ENCODE data around the gene KIAA1958. TPM values are rescaled to one million over a fixed set of nuclear protein-coding genes. Genes with fewer than 3 reads are reported as not detected.

Gene KIAA1958
- total and polyA plus RNA-seq, 5 donors from 2014 or later, result 0.41 to 3.1 (median 1.3) TPM

DNA sequence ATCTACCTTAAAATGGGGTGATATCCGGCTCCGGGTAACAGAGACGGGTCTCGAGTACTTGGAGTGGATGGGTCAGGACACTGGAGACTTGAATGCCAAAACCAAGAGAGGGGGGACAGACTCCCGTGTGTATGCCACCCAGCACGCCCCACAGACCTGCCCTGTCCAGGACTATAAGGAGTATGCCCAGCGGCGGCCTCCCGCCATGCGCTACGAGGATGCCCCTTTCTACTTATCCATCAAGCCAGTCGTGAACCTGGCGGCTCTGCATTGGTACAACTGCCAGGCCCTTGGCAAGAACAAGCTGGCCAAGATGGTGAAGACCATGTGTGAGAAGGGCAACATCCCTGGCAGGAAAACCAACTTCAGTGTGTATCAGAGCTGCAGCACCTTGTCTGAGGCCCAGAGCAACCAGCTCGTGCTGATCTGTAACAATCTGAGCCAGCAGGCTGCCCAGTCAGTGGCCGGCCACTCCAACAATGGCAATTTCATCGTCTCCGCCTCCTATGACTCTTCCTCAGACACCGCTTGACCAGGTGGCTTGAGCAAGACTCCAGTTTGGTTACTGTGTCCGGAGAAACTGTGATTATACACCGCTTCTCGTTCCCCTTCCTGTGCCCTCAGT lies 131.9 kb downstream of the KIAA1958 start:
- DNase-seq, result no peak
- Histone ChIP-seq H3K36me3 (ENCODE audit: control insufficient read depth, insufficient read depth, low read length) (no peaks in the 10 kb centered on the region), H3K27ac (ENCODE audit: insufficient read depth, low read length, poor library complexity, severe bottlenecking) (no peak overlapping the region), H3K4me1 (ENCODE audit: control insufficient read depth, insufficient read depth, low read length, poor library complexity, severe bottlenecking) (no peaks in the 10 kb centered on the region), H3K9me3 (ENCODE audit: control insufficient read depth in 2 of 2, low read length in 2 of 2) (no peaks in the 10 kb centered on the region), H3K27me3 (ENCODE audit: control insufficient read depth, insufficient read depth, low read length) (no peaks in the 10 kb centered on the region), H3K4me3 (ENCODE audit: low read depth, low read length) (no peak overlapping the region)
- Mint-ChIP-seq H3K4me1 (peaks cover 0 to 5% (median 3%) of the 10 kb centered on the region in 4 donors), H3K27ac (no peak overlapping the region), H3K9me3 (no peaks in the 10 kb centered on the region), H3K36me3 (peaks cover 8% of the 10 kb centered on the region), H3K27me3 (peaks cover 5% of the 10 kb centered on the region), H3K4me3 (no peak overlapping the region)
- ATAC-seq (ENCODE audit: low read depth in 2 of 2), result no peak

DNA sequence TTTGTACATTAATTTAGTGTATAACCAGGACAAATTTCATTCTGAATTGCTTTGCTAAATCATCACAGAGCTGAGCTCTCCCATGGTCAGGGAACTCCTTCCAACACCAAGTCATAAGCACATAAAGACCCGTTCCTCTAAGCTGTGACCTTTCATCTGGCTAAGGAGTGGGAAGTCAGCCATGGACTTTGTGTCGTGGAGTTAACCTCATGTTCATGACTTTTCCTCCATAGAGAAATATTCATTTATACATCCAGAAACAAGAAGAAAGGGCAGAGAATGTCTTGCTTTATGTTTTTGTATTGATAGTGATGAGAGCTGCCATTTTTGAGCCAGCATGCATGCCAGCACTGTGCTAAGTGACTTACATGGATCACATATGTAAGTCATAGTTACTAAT lies 133.8 kb downstream of the KIAA1958 start:
- Histone ChIP-seq H3K27ac (ENCODE audit: insufficient read depth, low read length, poor library complexity, severe bottlenecking) (no peak overlapping the region), H3K27me3 (ENCODE audit: control insufficient read depth, insufficient read depth, low read length) (no peaks in the 10 kb centered on the region), H3K36me3 (ENCODE audit: control insufficient read depth, insufficient read depth, low read length) (no peaks in the 10 kb centered on the region), H3K4me3 (ENCODE audit: low read depth, low read length) (no peak overlapping the region), H3K9me3 (ENCODE audit: control insufficient read depth in 2 of 2, low read length in 2 of 2) (no peaks in the 10 kb centered on the region), H3K4me1 (ENCODE audit: control insufficient read depth, insufficient read depth, low read length, poor library complexity, severe bottlenecking) (no peaks in the 10 kb centered on the region)
- peaks cover 5% of the 10 kb centered on the region for H3K36me3 Mint-ChIP-seq
- ATAC-seq (ENCODE audit: low read depth in 2 of 2) (no peak), DNase-seq (no peak)
- no peak overlapping the region for H3K27ac Mint-ChIP-seq
- H3K27me3 Mint-ChIP-seq, result peaks cover 5% of the 10 kb centered on the region
- H3K4me1 Mint-ChIP-seq, result peaks cover 0 to 4% (median 3%) of the 10 kb centered on the region in 4 donors
- H3K9me3 Mint-ChIP-seq, result peaks cover 0 to 1% (median 0%) of the 10 kb centered on the region in 7 donors
- no peak overlapping the region for H3K4me3 Mint-ChIP-seq

DNA sequence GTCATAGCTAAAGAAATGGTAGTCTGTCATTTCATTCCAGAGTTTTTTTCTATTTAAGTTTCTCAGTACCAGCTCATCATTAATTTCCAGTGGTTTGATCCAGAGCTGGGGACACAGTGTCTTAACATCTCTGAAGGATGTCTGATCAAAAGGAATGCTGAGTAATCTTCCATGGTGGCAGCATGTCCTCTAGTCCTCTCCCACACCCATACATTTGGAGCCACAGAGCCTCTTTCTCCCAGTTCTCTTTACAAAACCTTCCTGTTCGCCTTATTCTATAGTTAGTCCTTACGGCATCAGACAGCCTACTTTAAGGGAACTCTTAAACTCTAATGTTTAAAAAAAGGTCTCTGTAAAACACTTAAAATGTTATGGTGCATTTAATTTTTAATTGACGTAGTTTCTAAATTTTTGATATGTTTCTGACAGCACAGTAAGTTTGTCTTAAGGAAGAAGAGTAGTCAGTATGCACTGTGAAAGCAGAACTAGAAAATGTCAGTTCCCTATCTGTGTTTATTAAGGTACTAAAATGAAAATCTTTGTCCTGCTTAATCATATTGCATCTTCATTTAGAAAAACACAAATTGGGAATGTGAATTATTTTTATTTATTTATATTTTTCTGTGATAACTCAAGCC lies 134.5 kb downstream of the KIAA1958 start:
- H3K27me3 Mint-ChIP-seq, result peaks cover 5% of the 10 kb centered on the region
- no peak overlapping the region for H3K27ac Mint-ChIP-seq
- ATAC-seq (ENCODE audit: low read depth in 2 of 2) (no peak), DNase-seq (no peak)
- H3K27me3 ChIP-seq (ENCODE audit: control insufficient read depth, insufficient read depth, low read length), result no peaks in the 10 kb centered on the region
- H3K9me3 Mint-ChIP-seq, result peaks cover 0 to 1% (median 0%) of the 10 kb centered on the region in 7 donors
- H3K36me3 ChIP-seq (ENCODE audit: control insufficient read depth, insufficient read depth, low read length), result no peaks in the 10 kb centered on the region
- H3K4me3 ChIP-seq (ENCODE audit: low read depth, low read length), result no peak overlapping the region
- H3K9me3 ChIP-seq (ENCODE audit: control insufficient read depth in 2 of 2, low read length in 2 of 2), result no peaks in the 10 kb centered on the region
- H3K36me3 Mint-ChIP-seq, result peaks cover 5% of the 10 kb centered on the region
- no peak overlapping the region for H3K27ac ChIP-seq (ENCODE audit: insufficient read depth, low read length, poor library complexity, severe bottlenecking)
- H3K4me1 Mint-ChIP-seq, result no peaks in the 10 kb centered on the region
- no peak overlapping the region for H3K4me3 Mint-ChIP-seq
- H3K4me1 ChIP-seq (ENCODE audit: control insufficient read depth, insufficient read depth, low read length, poor library complexity, severe bottlenecking), result no peaks in the 10 kb centered on the region

DNA sequence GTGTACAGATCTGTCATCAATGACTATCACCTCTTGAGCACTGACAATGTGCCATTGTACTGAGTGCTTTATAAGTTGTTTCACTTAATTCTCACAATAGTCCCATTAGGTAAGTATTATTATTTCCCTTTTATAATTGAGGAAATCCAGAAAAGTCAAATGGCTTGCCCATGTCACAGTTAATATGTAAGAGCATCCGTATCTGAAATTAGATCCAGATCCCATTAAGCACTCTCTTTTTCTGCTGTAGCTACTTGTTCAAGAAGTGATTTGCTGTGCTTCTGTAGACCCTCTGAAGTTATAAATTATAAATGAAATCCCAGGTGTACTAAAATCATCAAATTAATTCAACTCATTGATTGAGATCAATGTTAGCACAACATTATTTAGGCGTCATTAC lies 136.6 kb downstream of the KIAA1958 start:
- peaks cover 5% of the 10 kb centered on the region for H3K27me3 Mint-ChIP-seq
- Histone ChIP-seq H3K4me3 (ENCODE audit: low read depth, low read length) (no peak overlapping the region), H3K27ac (ENCODE audit: insufficient read depth, low read length, poor library complexity, severe bottlenecking) (no peak overlapping the region), H3K36me3 (ENCODE audit: control insufficient read depth, insufficient read depth, low read length) (no peaks in the 10 kb centered on the region), H3K4me1 (ENCODE audit: control insufficient read depth, insufficient read depth, low read length, poor library complexity, severe bottlenecking) (no peaks in the 10 kb centered on the region), H3K27me3 (ENCODE audit: control insufficient read depth, insufficient read depth, low read length) (no peaks in the 10 kb centered on the region), H3K9me3 (ENCODE audit: control insufficient read depth in 2 of 2, low read length in 2 of 2) (no peaks in the 10 kb centered on the region)
- DNase-seq (no peak), ATAC-seq (ENCODE audit: low read depth in 2 of 2) (no peak)
- H3K4me1 Mint-ChIP-seq, result no peaks in the 10 kb centered on the region
- H3K27ac Mint-ChIP-seq, result no peak overlapping the region
- no peak overlapping the region for H3K4me3 Mint-ChIP-seq
- H3K9me3 Mint-ChIP-seq, result peaks cover 0 to 1% (median 0%) of the 10 kb centered on the region in 7 donors
- H3K36me3 Mint-ChIP-seq, result no peaks in the 10 kb centered on the region

DNA sequence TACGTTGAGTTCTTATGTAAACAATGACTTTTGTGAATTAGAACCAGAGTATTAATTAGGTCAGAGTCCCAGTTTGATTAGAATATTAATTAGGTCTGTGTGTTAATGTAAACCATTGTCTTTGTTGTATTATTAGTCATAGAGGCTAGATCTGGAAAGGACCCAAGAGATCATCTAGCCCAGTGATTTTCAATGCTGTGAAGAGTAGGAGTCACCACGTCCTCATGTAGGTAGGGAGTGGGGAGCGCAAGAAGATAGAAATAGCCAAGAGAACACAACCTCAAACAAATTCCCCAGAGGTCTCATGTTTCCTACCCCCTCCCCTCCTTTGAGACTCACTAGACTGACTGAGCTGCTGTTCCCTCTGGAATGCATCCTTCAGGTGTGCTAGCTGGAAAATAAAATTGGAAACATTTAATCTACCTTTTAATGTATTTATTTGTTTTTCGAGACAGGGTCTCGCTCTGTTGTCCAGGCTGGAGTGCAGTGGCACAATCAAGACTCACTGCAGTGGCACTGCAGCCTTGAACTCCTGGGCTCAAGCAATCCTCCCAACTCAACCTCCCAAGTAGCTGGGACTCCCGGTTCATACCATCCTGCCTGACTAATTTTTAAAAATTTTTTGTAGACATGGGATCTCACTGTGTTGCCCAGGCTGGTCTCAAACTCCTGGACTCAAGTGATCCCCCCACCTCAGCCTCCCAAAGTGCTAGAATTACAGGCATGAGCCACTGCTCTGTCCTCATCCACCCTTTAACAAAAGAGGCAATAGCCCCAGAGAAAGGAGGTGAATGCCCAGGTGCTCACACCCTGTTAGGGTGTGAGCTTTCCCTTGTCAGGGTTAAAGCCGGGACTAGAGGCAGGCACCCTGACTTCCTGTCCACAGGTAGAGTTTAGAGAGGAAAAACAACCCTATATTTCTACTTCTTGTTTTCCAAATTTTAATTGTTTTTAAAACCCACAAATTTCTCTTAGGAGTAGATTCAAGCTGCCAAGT lies 138.4 kb downstream of the KIAA1958 start:
- Histone ChIP-seq H3K4me1 (ENCODE audit: control insufficient read depth, insufficient read depth, low read length, poor library complexity, severe bottlenecking) (no peaks in the 10 kb centered on the region), H3K36me3 (ENCODE audit: control insufficient read depth, insufficient read depth, low read length) (no peaks in the 10 kb centered on the region), H3K4me3 (ENCODE audit: low read depth, low read length) (no peak overlapping the region), H3K27me3 (ENCODE audit: control insufficient read depth, insufficient read depth, low read length) (no peaks in the 10 kb centered on the region), H3K9me3 (ENCODE audit: control insufficient read depth in 2 of 2, low read length in 2 of 2) (no peaks in the 10 kb centered on the region), H3K27ac (ENCODE audit: insufficient read depth, low read length, poor library complexity, severe bottlenecking) (no peak overlapping the region)
- Mint-ChIP-seq H3K9me3 (peaks cover 0 to 1% (median 0%) of the 10 kb centered on the region in 7 donors), H3K4me1 (no peaks in the 10 kb centered on the region), H3K27me3 (peaks cover 5% of the 10 kb centered on the region), H3K27ac (no peak overlapping the region), H3K36me3 (no peaks in the 10 kb centered on the region), H3K4me3 (no peak overlapping the region)
- ATAC-seq (ENCODE audit: low read depth in 2 of 2), result no peak
- DNase-seq, result no peak

DNA sequence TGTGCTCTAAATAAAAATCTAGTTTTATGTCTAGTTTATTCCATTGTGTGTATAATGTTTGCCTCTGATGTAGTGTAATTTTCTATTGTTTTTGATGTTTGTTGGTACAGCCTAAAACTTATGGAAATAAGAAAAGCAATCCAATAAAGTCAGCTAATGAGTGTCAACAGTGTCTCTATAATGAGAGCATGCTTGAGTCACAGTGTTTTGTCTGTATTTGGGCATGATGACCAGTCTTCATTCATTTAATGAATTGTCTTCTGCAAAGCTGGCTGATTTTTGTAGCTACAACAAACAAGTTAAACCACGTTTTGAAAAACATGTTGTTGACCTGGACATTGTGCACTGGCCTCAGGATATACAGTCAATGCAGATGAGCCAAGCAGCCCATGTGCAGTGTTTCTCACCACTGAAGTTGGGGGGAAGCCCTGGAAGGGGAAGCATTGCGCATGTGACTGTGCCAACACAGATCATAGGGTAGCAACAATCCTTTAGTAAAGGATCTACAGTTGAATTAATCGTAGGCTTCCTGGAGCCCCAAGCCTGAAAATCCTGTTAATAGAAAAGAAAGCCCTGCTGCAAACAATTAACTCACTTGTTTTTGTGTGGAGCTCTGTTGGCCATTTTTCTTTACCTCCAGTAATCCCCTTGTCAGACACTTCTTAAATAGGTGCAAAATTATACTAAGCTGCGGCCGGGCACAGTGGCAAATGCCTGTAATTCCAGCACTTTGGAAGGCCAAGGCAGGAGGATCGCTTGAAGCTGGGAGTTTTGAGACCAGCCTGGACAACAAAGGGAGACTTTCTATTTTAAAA lies 143.3 kb downstream of the KIAA1958 start:
- Mint-ChIP-seq H3K36me3 (no peaks in the 10 kb centered on the region), H3K27ac (no peak overlapping the region), H3K4me1 (no peaks in the 10 kb centered on the region), H3K4me3 (no peak overlapping the region), H3K27me3 (no peaks in the 10 kb centered on the region), H3K9me3 (no peaks in the 10 kb centered on the region)
- H3K4me3 ChIP-seq (ENCODE audit: low read depth, low read length), result no peak overlapping the region
- no peak overlapping the region for H3K27ac ChIP-seq (ENCODE audit: insufficient read depth, low read length, poor library complexity, severe bottlenecking)
- no peaks in the 10 kb centered on the region for H3K27me3 ChIP-seq (ENCODE audit: control insufficient read depth, insufficient read depth, low read length)
- no peaks in the 10 kb centered on the region for H3K4me1 ChIP-seq (ENCODE audit: control insufficient read depth, insufficient read depth, low read length, poor library complexity, severe bottlenecking)
- DNase-seq, result no peak
- ATAC-seq (ENCODE audit: low read depth in 2 of 2), result no peak
- H3K9me3 ChIP-seq (ENCODE audit: control insufficient read depth in 2 of 2, low read length in 2 of 2), result no peaks in the 10 kb centered on the region
- no peaks in the 10 kb centered on the region for H3K36me3 ChIP-seq (ENCODE audit: control insufficient read depth, insufficient read depth, low read length)

DNA sequence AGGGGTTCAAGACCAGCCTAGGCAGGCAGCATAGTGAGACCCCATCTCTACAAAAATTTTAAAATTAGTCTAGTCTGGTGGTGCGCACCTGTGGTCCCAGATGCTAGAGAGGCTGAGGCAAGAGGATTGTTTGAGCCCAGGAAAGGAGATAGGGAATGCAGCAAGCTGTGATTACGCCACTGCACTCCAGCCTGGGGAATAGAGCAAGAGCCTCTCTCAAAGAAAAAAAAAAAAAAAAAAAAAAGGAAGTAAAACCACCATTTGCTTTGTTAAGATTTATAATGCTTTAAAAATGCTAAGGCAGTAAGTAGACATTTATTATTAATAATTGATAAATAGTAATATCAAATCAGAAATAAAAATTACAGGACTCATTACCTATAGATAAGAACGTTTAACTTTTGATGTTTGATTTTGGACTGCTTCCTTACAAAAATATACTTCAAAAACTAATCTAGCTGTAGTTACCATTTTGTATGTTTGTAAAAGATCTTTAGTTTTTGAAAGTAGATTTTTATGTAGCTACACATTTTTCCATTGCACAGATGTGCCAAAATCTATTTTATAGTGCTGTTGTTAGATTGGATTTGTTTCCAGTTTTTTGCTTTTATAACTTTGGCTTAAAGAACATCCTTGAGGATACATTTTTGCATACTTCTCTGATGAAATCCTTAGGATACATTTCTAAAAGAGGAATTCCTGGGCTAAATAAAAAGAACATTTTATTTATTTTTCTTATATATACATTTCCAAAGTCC lies 144.9 kb downstream of the KIAA1958 start:
- DNase-seq, result no peak
- Histone ChIP-seq H3K36me3 (ENCODE audit: control insufficient read depth, insufficient read depth, low read length) (no peaks in the 10 kb centered on the region), H3K27me3 (ENCODE audit: control insufficient read depth, insufficient read depth, low read length) (no peaks in the 10 kb centered on the region), H3K9me3 (ENCODE audit: control insufficient read depth in 2 of 2, low read length in 2 of 2) (no peaks in the 10 kb centered on the region), H3K27ac (ENCODE audit: insufficient read depth, low read length, poor library complexity, severe bottlenecking) (no peak overlapping the region), H3K4me1 (ENCODE audit: control insufficient read depth, insufficient read depth, low read length, poor library complexity, severe bottlenecking) (no peaks in the 10 kb centered on the region), H3K4me3 (ENCODE audit: low read depth, low read length) (no peak overlapping the region)
- ATAC-seq (ENCODE audit: low read depth in 2 of 2), result no peak
- Mint-ChIP-seq H3K36me3 (no peaks in the 10 kb centered on the region), H3K4me3 (no peak overlapping the region), H3K27ac (no peak overlapping the region), H3K4me1 (no peaks in the 10 kb centered on the region), H3K27me3 (peaks cover 2% of the 10 kb centered on the region), H3K9me3 (no peaks in the 10 kb centered on the region)
